ENCODE data around the gene SIRT3. TPM values are rescaled to one million over a fixed set of nuclear protein-coding genes. Genes with fewer than 3 reads are reported as not detected.
"Not testable (repeated sequence)": the region's sequence is repeated elsewhere in the genome, so short reads cannot be mapped to it uniquely, and the experiment has no call there.

Gene SIRT3
- total RNA-seq, 1 donor from 2014 or later, result 15.7 TPM

GRCh38 chr11:272195-272930, 36.2 kb upstream of the SIRT3 start:
- Histone ChIP-seq H3K27me3 (no peaks in the 10 kb centered on the region), H3K36me3 (no peaks in the 10 kb centered on the region), H3K4me3 (no peak overlapping the region), H3K27ac (no peak overlapping the region), H3K9me3 (no peaks in the 10 kb centered on the region), H3K4me1 (peaks cover 10% of the 10 kb centered on the region)
- intact Hi-C loops (cut with DNase I), result no loop called here
- no peak for ATAC-seq
- DNase-seq, result peak; percentile 56
- no peak for TF ChIP-seq CTCF (IDR thresholded peaks at IDR 0.05)

GRCh38 chr11:271319-271715, 35.2 kb upstream of the SIRT3 start:
- H3K27me3 ChIP-seq, result no peaks in the 10 kb centered on the region
- intact Hi-C loops (cut with DNase I), result no loop called here
- TF ChIP-seq CTCF (IDR thresholded peaks at IDR 0.05), result no peak
- H3K4me3 ChIP-seq, result no peak overlapping the region
- peak; percentile 53 for DNase-seq
- peaks cover 10% of the 10 kb centered on the region for H3K4me1 ChIP-seq
- no peaks in the 10 kb centered on the region for H3K9me3 ChIP-seq
- H3K36me3 ChIP-seq, result no peaks in the 10 kb centered on the region
- no peak overlapping the region for H3K27ac ChIP-seq
- no peak for ATAC-seq

- DNase-seq, result peak; percentile 63
- intact Hi-C loops (cut with DNase I), result no loop called here
- TF ChIP-seq CTCF (IDR thresholded peaks at IDR 0.05), result no peak
Measured at GRCh38 chr11:270451-271318, 34.5 kb upstream of the SIRT3 start.

GRCh38 chr11:269146-269890, 33.2 kb upstream of the SIRT3 start:
- Histone ChIP-seq H3K4me3 (peak overlapping the region; percentile 37), H3K27ac (peak overlapping the region; percentile 85), H3K36me3 (no peaks in the 10 kb centered on the region), H3K4me1 (peaks cover 10% of the 10 kb centered on the region), H3K27me3 (no peaks in the 10 kb centered on the region), H3K9me3 (peaks cover 5% of the 10 kb centered on the region)
- no peak for TF ChIP-seq CTCF (IDR thresholded peaks at IDR 0.05)
- ATAC-seq (peak; percentile 43), DNase-seq (no peak)
- intact Hi-C loops (cut with DNase I), result no loop called here

More at GRCh38 chr11:270451-271318, 34.5 kb upstream of the SIRT3 start:
- Histone ChIP-seq H3K36me3 (no peaks in the 10 kb centered on the region), H3K9me3 (peaks cover 4% of the 10 kb centered on the region), H3K4me3 (no peak overlapping the region), H3K27me3 (no peaks in the 10 kb centered on the region), H3K4me1 (peaks cover 10% of the 10 kb centered on the region), H3K27ac (peak overlapping the region; percentile 85)
- no peak for ATAC-seq

- H3K36me3 ChIP-seq; intact Hi-C loops (cut with DNase I); H3K9me3 ChIP-seq; H3K4me1 ChIP-seq; H3K27me3 ChIP-seq: not testable (repeated sequence)
- TF ChIP-seq CTCF (IDR thresholded peaks at IDR 0.05), result peak; percentile 31
- peak; percentile 82 for DNase-seq
- ATAC-seq, result peak; percentile 83
- peak overlapping the region; percentile 85 for H3K27ac ChIP-seq
- H3K4me3 ChIP-seq, result peak overlapping the region; percentile 37
Measured at GRCh38 chr11:268716-269145, 32.6 kb upstream of the SIRT3 start.
